DND-41 (cell line): ENCODE results near the gene TSPAN18.

Experiments
- ATAC-seq: fragments of 200-7000 bp; cut with Tn5 transposase; 3 replicates; pipeline ENCODE4 v1.9.1; 2021; ENCODE audit warnings: low read depth; ENCODE audit not compliant: insufficient read depth
- DNase-seq: peaks from one replicate; pipeline ENCODE4 v3.0.0-alpha.2; 2020
- H2AFZ ChIP-seq: 2 replicates; pipeline ENCODE4 v1.6.0; 2012; ENCODE audit warnings: low read depth, low read length
- H3K27ac ChIP-seq: 2 replicates; pipeline ENCODE4 v1.5.1; 2012; ENCODE audit warnings: low read length, inconsistent platforms
- H3K27me3 ChIP-seq: fragments of 200-600 bp; sonication (generic); 2 replicates; pipeline ENCODE4 v1.6.0; 2012; ENCODE audit warnings: low read length, mild to moderate bottlenecking, inconsistent platforms; ENCODE audit not compliant: insufficient read depth, poor library complexity
- H3K36me3 ChIP-seq: 2 replicates; pipeline ENCODE4 v1.5.1; 2012; ENCODE audit warnings: low read length, inconsistent platforms; ENCODE audit not compliant: insufficient read depth
- H3K4me1 ChIP-seq: 2 replicates; pipeline ENCODE4 v1.5.1; 2012; ENCODE audit warnings: mild to moderate bottlenecking, low read length; ENCODE audit not compliant: insufficient read depth
- H3K4me2 ChIP-seq: 2 replicates; pipeline ENCODE4 v1.6.0; 2012; ENCODE audit warnings: mild to moderate bottlenecking, moderate library complexity, low read length, inconsistent platforms; ENCODE audit not compliant: insufficient read depth
- H3K4me3 ChIP-seq, 2 experiments: fragments of 200-600 bp in 1 of 2; shearing (Covaris generic) in 1 of 2; 2 replicates each; pipeline ENCODE4 v1.5.1; 2012 to 2016; ENCODE audit warnings: inconsistent platforms in 2 of 2, low read length in 2 of 2, mild to moderate bottlenecking in 2 of 2, low read depth in 1 of 2, moderate library complexity in 1 of 2
- H3K79me2 ChIP-seq: 2 replicates; pipeline ENCODE4 v1.6.0; 2012; ENCODE audit warnings: low read length, inconsistent platforms; ENCODE audit not compliant: insufficient read depth
- H3K9ac ChIP-seq: 2 replicates; pipeline ENCODE4 v1.6.0; 2012; ENCODE audit warnings: low read depth, mild to moderate bottlenecking, inconsistent platforms, low read length, moderate library complexity
- H3K9me3 ChIP-seq: 2 replicates; pipeline ENCODE4 v1.5.1; 2012; ENCODE audit warnings: low read length, moderate library complexity, mild to moderate bottlenecking, inconsistent platforms; ENCODE audit not compliant: insufficient read depth, severe bottlenecking
- H4K20me1 ChIP-seq: 2 replicates; pipeline ENCODE4 v1.6.0; 2012; ENCODE audit warnings: low read length; ENCODE audit not compliant: insufficient read depth
- EZH2 ChIP-seq: IDR thresholded peaks from 3 replicates; pipeline ENCODE4 v1.6.1; 2012; ENCODE audit warnings: borderline replicate concordance, low read depth, mild to moderate bottlenecking, moderate library complexity, low read length, inconsistent platforms; ENCODE audit not compliant: severe bottlenecking
- TF ChIP-seq, protein P1 (sequence below): IDR thresholded peaks from 2 replicates; pipeline ENCODE4 v1.5.1; 2012; ENCODE audit warnings: borderline replicate concordance, low read length, moderate library complexity, mild to moderate bottlenecking; ENCODE audit not compliant: poor library complexity, severe bottlenecking; ENCODE audit errors: extremely low read depth

TSPAN18 gene

DNA sequence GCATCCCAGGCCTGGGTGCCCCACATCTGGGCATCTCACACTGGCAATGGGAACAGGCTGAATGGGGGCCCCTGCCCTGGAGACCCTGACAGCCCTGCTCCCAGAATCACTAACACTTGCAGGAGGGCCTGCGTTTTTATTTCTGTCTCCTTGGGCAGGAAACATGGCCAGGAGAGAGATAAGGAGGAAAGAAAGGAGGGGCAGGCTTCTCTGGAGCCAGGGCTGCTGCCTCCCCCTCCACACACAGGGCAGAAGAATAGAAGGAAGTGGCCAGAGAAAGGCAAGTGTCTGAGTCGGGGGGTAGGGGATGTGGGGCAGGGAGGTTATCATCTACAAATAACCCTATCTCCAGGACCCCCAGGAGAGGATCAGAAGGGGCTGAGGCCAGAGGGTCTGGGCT, 25.5 kb upstream of the TSPAN18 start:
- ATAC-seq, result no peak
- Histone ChIP-seq H3K4me1 (no peaks in the 10 kb centered on the region), H3K27me3 (peaks cover 5% of the 10 kb centered on the region), H3K9ac (no peak overlapping the region), H3K9me3 (no peaks in the 10 kb centered on the region), H3K4me2 (no peak overlapping the region), H3K4me3 (no peak overlapping the region), H4K20me1 (no peaks in the 10 kb centered on the region), H3K36me3 (no peaks in the 10 kb centered on the region), H2AFZ (no peak overlapping the region), H3K79me2 (no peaks in the 10 kb centered on the region), H3K27ac (no peak overlapping the region)
- DNase-seq, result no peak
- no peak for TF ChIP-seq EZH2
- TF ChIP-seq, protein P1, sequence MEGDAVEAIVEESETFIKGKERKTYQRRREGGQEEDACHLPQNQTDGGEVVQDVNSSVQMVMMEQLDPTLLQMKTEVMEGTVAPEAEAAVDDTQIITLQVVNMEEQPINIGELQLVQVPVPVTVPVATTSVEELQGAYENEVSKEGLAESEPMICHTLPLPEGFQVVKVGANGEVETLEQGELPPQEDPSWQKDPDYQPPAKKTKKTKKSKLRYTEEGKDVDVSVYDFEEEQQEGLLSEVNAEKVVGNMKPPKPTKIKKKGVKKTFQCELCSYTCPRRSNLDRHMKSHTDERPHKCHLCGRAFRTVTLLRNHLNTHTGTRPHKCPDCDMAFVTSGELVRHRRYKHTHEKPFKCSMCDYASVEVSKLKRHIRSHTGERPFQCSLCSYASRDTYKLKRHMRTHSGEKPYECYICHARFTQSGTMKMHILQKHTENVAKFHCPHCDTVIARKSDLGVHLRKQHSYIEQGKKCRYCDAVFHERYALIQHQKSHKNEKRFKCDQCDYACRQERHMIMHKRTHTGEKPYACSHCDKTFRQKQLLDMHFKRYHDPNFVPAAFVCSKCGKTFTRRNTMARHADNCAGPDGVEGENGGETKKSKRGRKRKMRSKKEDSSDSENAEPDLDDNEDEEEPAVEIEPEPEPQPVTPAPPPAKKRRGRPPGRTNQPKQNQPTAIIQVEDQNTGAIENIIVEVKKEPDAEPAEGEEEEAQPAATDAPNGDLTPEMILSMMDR, result no peak

DNA sequence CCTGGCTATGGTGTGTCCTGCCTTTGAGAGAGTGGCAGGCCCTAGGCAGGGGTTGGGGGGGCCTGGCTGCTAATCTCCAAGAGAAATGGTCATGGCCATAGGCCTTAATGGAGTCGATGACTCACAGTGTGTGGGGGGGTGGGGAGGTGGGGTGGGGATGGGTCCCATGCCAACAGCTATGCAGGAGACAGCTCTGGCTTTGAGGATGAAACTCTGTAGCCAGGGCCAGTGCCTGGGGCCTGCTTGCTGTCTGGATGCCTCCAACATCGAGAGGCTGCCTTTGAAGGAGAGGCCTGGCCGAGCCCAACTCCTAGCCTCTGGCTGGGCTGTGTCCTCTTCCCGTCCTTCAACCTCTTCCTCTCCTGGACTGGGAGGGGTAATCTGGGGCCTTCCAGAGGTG, 23.9 kb upstream of the TSPAN18 start:
- TF ChIP-seq, protein P1, result no peak
- no peak for TF ChIP-seq EZH2
- Histone ChIP-seq H3K27ac (no peak overlapping the region), H3K9ac (no peak overlapping the region), H3K4me1 (no peaks in the 10 kb centered on the region), H3K27me3 (peaks cover 5% of the 10 kb centered on the region), H3K36me3 (no peaks in the 10 kb centered on the region), H3K4me3 (no peak overlapping the region), H3K4me2 (no peak overlapping the region), H3K9me3 (no peaks in the 10 kb centered on the region), H4K20me1 (no peaks in the 10 kb centered on the region), H2AFZ (no peak overlapping the region), H3K79me2 (no peaks in the 10 kb centered on the region)
- ATAC-seq (no peak), DNase-seq (no peak)

DNA sequence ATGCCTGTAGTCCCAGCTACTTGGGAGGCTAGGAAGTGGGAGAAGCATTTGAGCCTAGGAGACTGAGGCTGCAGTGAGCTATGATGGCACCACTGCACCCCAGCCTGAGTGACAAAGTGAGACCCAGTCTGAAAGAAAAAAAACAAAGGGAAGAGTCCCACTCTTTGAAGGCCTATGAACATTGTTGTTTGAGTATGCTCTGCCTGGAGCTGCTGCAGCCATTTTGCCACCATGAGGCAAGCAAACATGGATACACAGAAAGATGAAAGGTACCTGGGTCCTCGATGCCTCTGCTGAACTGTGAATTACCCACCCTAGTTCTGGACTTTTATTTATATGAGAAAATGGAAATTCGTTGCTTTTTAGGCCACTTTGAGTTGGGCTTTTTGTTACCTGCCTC, 19.7 kb upstream of the TSPAN18 start:
- Histone ChIP-seq H3K27me3 (no peaks in the 10 kb centered on the region), H4K20me1 (no peaks in the 10 kb centered on the region), H3K4me2 (no peak overlapping the region), H2AFZ (no peak overlapping the region), H3K9me3 (no peaks in the 10 kb centered on the region), H3K9ac (no peak overlapping the region), H3K4me3 (no peak overlapping the region), H3K4me1 (no peaks in the 10 kb centered on the region), H3K36me3 (no peaks in the 10 kb centered on the region), H3K27ac (no peak overlapping the region), H3K79me2 (no peaks in the 10 kb centered on the region)
- TF ChIP-seq EZH2, result no peak
- TF ChIP-seq, protein P1, result no peak
- ATAC-seq (no peak), DNase-seq (no peak)

DNA sequence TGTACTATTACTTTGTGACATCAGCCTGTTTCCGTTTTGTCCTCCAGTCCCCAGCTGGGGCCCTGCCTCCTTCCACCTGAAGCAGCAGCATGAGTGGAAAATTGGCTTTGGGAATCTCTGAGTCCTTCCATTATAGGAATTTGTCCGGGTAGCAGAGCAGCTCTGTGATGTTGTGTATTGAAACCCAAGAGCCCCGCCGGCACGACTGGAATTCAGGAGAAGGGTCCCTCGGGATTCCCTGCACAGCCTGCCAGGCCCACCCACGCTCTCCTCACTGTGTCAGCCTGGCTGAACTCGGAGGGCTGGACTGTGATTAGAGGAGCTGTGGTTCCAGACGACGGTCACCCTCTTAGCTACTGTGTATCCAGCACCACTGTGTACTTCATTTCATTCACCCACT, 18.8 kb upstream of the TSPAN18 start:
- H3K36me3 ChIP-seq, result no peaks in the 10 kb centered on the region
- H3K9ac ChIP-seq, result no peak overlapping the region
- H3K27ac ChIP-seq, result no peak overlapping the region
- H3K27me3 ChIP-seq, result no peaks in the 10 kb centered on the region
- H3K9me3 ChIP-seq, result no peaks in the 10 kb centered on the region
- TF ChIP-seq, protein P1, result no peak
- no peak for TF ChIP-seq EZH2
- ATAC-seq (no peak), DNase-seq (no peak)
- H2AFZ ChIP-seq, result no peak overlapping the region
- no peaks in the 10 kb centered on the region for H3K79me2 ChIP-seq
- H4K20me1 ChIP-seq, result no peaks in the 10 kb centered on the region
- no peaks in the 10 kb centered on the region for H3K4me1 ChIP-seq
- H3K4me2 ChIP-seq, result no peak overlapping the region
- H3K4me3 ChIP-seq, result no peak overlapping the region
